Effector CD4-positive, alpha-beta T cell (primary cell): ENCODE data around the gene GSTM2.

Source experiments
- DNase-seq: peaks from one replicate; pipeline ENCODE4 v3.0.0-alpha.2; 2020

Gene GSTM2

GRCh38 chr1:109718495-109718894, 50.6 kb downstream of the GSTM2 start:
- no peak for DNase-seq

GRCh38 chr1:109719337-109719837, 51.5 kb downstream of the GSTM2 start:
- no peak for DNase-seq

GRCh38 chr1:109721042-109721441, 53.2 kb downstream of the GSTM2 start:
- no peak for DNase-seq

GRCh38 chr1:109721971-109722370, 54.1 kb downstream of the GSTM2 start:
- DNase-seq, result no peak

GRCh38 chr1:109722908-109723691, 55.2 kb downstream of the GSTM2 start:
- DNase-seq, result no peak
